ENCODE data around the gene ABLIM1. TPM values are rescaled to one million over a fixed set of nuclear protein-coding genes. Genes with fewer than 3 reads are reported as not detected.

ABLIM1 gene
- total RNA-seq, 1 donor from 2014 or later = 144 TPM

DNA sequence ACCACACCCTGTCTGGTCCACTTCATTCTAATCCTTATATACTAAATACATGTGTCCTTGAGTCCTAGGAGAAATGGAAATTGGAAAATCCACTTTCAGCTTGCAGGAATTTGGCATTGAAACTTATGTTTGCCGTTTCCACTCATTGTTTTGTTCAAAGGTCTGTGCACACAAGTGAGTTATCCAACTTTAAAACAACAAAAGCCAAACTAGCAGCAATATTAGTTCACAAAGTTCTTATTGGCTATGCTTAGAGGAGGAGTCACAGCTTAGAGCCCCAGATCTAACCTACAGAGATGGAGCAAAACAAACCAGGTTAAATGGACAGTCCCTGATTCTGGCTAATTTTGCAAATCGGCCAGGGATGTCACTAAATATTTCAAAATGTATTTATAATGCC lies 209.2 kb downstream of the ABLIM1 start:
- Histone ChIP-seq H3K9me3 (no peaks in the 10 kb centered on the region), H3K27ac (no peak overlapping the region), H3K27me3 (no peaks in the 10 kb centered on the region), H3K4me3 (no peak overlapping the region), H3K36me3 (peaks cover 7% of the 10 kb centered on the region), H3K4me1 (no peaks in the 10 kb centered on the region)
- DNase-seq (no peak), ATAC-seq (no peak)
- intact Hi-C loops (cut with DNase I) = no loop called here
- TF ChIP-seq, protein P1, sequence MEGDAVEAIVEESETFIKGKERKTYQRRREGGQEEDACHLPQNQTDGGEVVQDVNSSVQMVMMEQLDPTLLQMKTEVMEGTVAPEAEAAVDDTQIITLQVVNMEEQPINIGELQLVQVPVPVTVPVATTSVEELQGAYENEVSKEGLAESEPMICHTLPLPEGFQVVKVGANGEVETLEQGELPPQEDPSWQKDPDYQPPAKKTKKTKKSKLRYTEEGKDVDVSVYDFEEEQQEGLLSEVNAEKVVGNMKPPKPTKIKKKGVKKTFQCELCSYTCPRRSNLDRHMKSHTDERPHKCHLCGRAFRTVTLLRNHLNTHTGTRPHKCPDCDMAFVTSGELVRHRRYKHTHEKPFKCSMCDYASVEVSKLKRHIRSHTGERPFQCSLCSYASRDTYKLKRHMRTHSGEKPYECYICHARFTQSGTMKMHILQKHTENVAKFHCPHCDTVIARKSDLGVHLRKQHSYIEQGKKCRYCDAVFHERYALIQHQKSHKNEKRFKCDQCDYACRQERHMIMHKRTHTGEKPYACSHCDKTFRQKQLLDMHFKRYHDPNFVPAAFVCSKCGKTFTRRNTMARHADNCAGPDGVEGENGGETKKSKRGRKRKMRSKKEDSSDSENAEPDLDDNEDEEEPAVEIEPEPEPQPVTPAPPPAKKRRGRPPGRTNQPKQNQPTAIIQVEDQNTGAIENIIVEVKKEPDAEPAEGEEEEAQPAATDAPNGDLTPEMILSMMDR (IDR thresholded peaks at IDR 0.05) = no peak

DNA sequence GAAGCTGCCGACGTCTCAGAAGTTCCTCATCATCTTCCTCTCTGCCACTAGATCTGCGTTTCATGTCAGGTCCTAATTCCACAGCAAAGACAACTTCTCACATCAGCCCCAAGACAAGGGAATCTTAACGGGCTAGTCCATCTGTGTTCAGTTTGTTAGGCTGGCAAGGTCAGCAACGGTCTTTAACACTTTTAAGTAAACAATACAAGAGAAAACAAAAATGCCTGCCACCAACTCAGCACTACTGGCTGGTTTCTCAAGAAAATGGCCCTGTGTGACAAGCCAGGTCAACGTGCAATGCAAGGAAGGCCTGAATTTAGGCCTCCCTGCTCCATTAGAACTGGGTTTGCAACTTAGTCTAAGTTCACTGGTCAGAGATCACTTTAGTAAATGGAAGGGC lies 212.7 kb downstream of the ABLIM1 start:
- ATAC-seq (no peak), DNase-seq (no peak)
- intact Hi-C loops (cut with DNase I) = no loop called here
- Histone ChIP-seq H3K4me3 (no peak overlapping the region), H3K36me3 (peaks cover 35% of the 10 kb centered on the region), H3K27me3 (no peaks in the 10 kb centered on the region), H3K4me1 (no peaks in the 10 kb centered on the region), H3K9me3 (no peaks in the 10 kb centered on the region), H3K27ac (no peak overlapping the region)
- TF ChIP-seq, protein P1 (IDR thresholded peaks at IDR 0.05) = no peak

DNA sequence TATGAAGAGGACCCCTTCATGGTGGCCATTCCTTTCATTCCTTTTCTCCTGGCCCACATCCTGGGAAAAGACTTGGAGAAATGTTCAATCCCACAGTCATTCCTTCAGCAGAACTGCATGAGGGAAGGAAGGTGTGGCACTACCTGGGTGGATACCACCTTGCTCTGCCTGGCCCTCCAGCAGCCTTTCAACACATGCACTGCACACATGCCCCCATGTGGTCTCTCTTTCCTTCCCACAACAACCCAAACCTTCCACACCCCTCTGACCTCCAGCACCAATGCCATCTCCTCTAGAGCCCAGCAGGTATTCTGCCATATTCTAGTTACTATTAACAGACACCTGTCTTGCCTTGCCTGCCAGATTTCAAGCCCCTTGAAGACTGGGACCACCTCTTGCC lies 213.3 kb downstream of the ABLIM1 start:
- TF ChIP-seq, protein P1 (IDR thresholded peaks at IDR 0.05) = no peak
- no peaks in the 10 kb centered on the region for H3K9me3 ChIP-seq
- no peaks in the 10 kb centered on the region for H3K27me3 ChIP-seq
- H3K36me3 ChIP-seq = peaks cover 40% of the 10 kb centered on the region
- intact Hi-C loops (cut with DNase I) = no loop called here
- DNase-seq (no peak), ATAC-seq (no peak)
- no peak overlapping the region for H3K4me3 ChIP-seq
- H3K27ac ChIP-seq = no peak overlapping the region
- H3K4me1 ChIP-seq = no peaks in the 10 kb centered on the region

DNA sequence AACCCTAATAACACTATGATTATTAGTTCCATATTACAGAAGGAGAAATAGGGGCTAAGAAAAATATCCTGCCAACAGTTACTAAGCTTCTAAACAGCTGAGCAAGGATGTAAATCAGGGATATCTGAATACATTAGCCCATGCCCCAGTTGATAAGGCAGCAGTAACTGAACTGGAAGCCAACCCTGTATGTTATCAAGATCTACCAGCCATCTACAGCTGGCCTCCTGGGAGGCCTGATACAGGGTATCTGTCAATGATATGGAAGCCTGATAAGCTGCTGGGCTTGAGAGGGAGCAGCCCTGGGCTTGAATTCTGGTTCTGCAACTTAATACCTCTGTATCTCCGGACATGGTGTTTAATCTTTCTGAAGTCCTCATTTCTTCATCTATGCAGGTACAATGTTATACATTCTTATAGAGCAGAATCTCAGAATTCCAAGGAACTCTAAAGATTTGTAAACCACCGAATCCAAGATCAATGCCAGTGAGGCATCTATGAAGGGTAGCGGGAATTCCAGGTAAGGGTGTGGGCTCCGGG lies 215.9 kb downstream of the ABLIM1 start:
- ATAC-seq = no peak
- TF ChIP-seq, protein P1 (IDR thresholded peaks at IDR 0.05) = no peak
- H3K27me3 ChIP-seq = no peaks in the 10 kb centered on the region
- intact Hi-C loops (cut with DNase I) = no loop called here
- H3K36me3 ChIP-seq = peaks cover 63% of the 10 kb centered on the region
- no peaks in the 10 kb centered on the region for H3K9me3 ChIP-seq
- no peak for DNase-seq
- H3K27ac ChIP-seq = no peak overlapping the region
- H3K4me1 ChIP-seq = no peaks in the 10 kb centered on the region
- no peak overlapping the region for H3K4me3 ChIP-seq

DNA sequence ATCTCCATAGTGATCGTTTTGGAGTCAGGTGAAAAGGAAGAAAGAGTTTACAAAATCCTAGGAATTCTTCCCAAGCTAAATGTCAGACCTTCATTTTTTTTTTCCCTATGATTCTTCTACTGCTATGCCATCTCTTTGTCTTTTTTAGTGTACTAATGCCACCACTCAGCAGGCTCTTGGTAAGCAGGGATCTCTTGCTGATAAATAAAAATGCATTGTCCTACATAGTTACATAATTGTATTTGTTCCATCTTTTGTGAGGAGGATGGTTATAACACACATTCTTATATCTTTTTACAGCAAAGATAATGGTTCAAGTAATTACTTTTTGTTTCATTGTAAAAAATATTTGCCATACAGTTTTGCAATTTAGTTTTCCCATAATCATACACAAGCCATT lies 217.0 kb downstream of the ABLIM1 start:
- intact Hi-C loops (cut with DNase I) = no loop called here
- Histone ChIP-seq H3K9me3 (no peaks in the 10 kb centered on the region), H3K27ac (no peak overlapping the region), H3K4me1 (no peaks in the 10 kb centered on the region), H3K4me3 (no peak overlapping the region), H3K36me3 (peaks cover 74% of the 10 kb centered on the region), H3K27me3 (no peaks in the 10 kb centered on the region)
- no peak for ATAC-seq
- TF ChIP-seq, protein P1 (IDR thresholded peaks at IDR 0.05) = no peak
- DNase-seq = no peak
